HG02840 (cell line): ENCODE measurements around the gene FOXRED1.
A peak's percentile ranks its signal among the peaks of the same experiment; 100 is the strongest.
"Not testable (repeated sequence)": the region's sequence is repeated elsewhere in the genome, so short reads cannot be mapped to it uniquely, and the experiment has no call there.

Experiments
- ATAC-seq: cut with Tn5 transposase; IDR thresholded peaks from one replicate; pipeline ENCODE4 v1.9.1; 2021; ENCODE audit warnings: mild to moderate bottlenecking, moderate library complexity, moderate number of reproducible peaks; ENCODE audit not compliant: unreplicated experiment, low FRiP score

FOXRED1 gene

GRCh38 chr11:126268361-126268707 is 620 bp upstream of the FOXRED1 start:
- ATAC-seq = no peak

DNA sequence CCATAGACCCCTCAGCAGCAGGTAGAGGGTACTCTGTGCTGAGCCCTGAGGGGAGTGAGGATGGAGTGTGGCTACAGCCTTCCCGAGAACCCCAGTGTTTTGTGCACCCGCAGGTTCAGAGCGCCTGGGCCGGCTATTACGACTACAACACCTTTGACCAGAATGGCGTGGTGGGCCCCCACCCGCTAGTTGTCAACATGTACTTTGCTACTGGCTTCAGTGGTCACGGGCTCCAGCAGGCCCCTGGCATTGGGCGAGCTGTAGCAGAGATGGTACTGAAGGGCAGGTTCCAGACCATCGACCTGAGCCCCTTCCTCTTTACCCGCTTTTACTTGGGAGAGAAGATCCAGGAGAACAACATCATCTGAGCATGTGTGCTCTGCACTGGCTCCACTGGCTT is 8.4 kb downstream of the FOXRED1 start:
- ATAC-seq = no peak

DNA sequence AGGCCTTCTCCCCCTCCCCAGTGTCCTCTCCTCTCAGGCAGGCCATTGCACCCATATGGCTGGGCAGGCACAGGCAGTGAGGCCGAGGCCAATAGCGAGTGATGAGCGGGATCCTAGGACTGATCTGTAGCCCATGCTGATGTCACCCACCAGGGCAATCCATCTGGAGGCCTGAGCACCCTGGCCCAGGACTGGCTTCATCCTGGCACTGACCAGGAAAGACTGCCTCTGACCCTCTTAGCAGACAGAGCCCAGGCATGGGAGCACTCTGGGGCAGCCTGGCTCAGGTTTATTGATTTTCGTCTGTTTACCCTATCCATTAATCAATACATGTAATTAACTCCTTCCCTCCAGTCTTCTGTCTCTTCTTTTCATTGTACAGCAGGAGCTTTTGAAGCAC is 8.8 kb downstream of the FOXRED1 start:
- ATAC-seq = no peak

- no peak for ATAC-seq
These were observed 10.2 kb downstream of the FOXRED1 start for GRCh38 chr11:126279191-126279590.

DNA sequence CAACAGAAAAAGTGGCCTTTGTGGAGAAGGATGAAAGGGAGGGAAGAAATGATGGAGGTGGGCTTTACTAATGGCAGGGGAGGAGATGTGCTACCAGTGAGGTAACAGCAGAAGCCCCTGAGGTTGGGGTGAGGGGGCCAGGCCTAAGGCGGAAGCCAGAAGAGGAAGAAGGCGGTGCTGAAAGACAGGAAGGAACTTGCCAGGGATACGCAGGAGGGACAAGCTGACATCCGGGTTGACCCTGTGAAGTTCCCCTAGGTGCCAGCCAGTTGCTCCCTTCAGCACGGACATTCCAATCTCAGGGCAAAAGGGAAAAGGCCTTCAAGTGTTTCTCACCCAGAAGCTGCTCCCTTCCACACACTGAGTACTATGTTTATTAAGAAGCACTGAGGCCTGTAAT is 11.6 kb downstream of the FOXRED1 start:
- no peak for ATAC-seq

- no peak for ATAC-seq
These were observed 12.3 kb downstream of the FOXRED1 start for GRCh38 chr11:126281245-126281644.

DNA sequence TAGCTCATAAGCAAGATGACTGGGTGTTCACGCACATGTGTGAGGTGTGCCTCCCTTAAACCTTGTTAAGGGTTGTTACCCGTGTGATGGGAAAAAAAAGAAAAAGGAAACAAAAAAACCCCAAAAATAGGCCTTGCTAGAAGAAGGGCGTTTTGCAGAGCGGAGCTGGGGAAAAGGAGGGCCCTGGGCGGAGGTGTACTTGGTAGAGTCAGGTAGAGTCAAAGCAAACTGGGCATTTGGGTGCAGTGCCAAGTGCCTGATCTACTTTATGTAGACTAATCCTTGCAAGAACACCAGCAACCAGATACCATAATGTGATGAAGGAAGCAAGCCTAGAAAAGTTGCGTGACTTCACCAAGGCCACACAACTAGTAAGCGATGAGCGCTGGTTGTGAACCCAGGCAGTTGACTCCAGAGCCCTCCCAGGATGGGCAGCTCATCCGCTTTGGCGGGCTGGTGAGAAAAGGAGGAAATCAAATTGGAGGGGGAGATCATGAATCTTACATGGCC is 12.8 kb downstream of the FOXRED1 start:
- ATAC-seq = no peak

- ATAC-seq = peak; percentile 9
These were observed 13.4 kb downstream of the FOXRED1 start for GRCh38 chr11:126282361-126282735.

GRCh38 chr11:126282736-126283591 is 14.0 kb downstream of the FOXRED1 start, which contains the start of gene TIRAP:
Gene TIRAP, plus strand, starts transcription at chr11:126283093. Its CDS starts 7,802 bp downstream, at chr11:126290895.
- ATAC-seq = peak; percentile 53

GRCh38 chr11:126284829-126285228 is 15.9 kb downstream of the FOXRED1 start:
- ATAC-seq = no peak

DNA sequence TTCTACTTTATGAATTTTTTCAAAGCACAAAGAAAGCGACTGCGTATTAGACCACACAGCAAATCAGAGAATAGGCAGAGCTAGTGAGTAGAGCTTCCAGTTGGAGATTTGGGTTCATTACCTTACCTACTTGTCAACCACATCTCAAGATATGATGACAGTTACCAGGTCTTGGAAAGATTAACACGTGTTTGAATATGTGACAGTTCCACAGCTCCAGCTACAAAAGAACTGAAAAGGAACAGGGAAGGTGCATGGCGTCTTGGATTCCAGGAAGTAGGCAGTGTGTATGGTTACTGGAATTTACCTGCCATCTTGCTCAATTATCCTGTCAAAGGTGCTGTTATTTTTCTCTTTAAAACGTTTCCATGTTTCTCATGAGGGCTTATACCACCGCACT is 19.3 kb downstream of the FOXRED1 start:
- no peak for ATAC-seq

- no peak for ATAC-seq
These were observed 21.9 kb downstream of the FOXRED1 start for GRCh38 chr11:126290887-126291286.

DNA sequence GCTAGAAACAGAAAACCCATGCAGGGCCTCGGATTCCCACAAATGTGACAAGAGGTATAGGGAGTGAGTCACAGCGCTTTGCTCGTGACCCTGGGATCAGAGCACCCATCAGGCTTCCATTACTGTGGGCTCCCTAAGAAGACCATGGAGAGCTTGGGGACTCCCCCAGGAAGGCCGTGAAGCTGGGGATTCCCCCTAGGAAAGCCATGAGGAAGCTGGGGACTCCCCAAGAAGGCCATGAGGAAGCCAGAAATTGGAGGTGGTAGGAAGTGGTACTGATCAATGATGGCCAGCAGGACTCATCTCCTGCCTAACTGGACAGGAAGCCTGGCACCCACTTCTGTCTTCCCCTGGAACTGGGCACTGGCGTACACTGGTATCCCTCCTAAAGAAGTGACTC is 24.8 kb downstream of the FOXRED1 start:
- no peak for ATAC-seq

DNA sequence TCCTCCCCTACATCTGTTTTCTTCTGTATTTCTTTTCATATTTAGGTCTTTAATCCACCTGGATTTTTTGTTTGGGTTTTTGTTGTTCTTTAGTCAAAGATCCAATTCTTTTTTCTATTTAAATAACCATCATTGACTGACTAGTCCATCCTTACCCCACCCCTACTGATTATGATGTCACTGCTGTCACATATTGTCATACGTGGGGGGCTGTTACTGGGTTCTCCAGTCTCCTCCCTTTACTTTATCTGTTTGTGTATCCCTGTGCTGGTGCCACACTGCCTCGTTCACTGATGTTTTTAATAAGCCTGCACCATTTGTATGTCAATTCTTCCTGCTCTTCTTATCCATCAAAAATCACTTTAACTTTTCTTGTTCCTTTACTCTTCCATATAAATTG is 28.1 kb downstream of the FOXRED1 start:
- no peak for ATAC-seq

DNA sequence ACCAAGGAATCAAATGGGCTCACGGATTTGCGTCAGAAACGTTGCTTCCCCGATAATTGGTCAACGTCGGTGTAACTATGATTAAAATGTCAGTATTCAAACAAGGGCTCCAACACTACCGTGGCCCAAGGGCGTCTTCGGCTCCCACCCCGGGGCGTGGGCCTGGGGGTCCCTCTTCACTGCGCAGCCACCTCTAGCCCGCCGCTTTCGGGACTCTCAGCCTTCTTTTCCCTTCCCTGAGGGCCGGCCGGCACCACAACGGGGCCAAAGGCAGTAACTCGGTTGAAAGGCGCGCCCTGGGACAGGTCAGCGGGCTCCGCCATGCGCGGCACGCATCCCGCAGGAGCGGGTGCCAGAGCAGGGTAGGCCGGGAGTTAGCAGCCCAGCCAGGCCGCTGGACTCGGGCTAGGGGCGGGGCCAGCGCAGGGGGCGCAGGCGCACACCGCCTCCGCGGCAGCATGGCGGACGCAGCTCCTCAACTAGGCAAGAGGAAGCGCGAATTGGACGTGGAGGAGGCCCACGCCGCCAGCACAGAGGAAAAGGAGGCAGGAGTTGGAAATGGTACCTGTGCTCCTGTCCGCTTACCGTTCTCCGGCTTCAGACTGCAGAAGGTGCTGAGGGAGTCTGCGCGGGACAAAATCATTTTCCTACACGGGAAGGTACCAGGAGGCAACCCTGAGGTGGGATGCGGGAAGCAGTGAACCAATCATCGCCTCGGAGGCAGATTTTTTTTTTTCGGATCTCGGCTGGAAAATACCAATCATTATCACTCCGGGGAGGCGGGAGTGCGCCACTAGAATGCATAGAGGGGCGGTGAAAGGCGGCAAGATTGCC is 34.9 kb downstream of the FOXRED1 start, which contains the start of gene DCPS:
Gene DCPS, plus strand, starts transcription at position 438 of the 834 bp plus-strand sequence. Its CDS starts 21 bp downstream, at position 459.
- peak; percentile 89 for ATAC-seq

GRCh38 chr11:126304457-126305075 is 35.6 kb downstream of the FOXRED1 start:
- no peak for ATAC-seq

GRCh38 chr11:126305699-126306098 is 36.7 kb downstream of the FOXRED1 start:
- ATAC-seq = peak; percentile 59

DNA sequence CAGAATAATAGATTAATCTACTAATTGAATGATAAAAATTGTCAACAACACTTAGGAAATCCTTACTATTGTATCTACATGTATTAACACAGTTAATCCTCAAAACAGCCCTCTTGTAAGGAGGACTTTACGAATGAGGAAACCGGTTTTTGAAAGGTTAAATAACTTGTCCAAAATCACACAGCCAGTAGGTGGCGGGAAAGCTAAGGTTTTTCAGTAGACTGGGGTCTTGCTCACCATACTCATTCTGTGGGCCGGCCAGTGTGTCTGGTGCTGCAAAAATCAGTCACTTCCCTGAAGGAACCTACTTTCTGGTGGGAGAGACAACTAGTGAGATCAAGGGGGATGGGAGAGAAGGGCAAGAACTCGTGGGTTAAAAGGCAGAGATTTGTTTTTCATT is 38.8 kb downstream of the FOXRED1 start:
- no peak for ATAC-seq

GRCh38 chr11:126308271-126308671 is 39.3 kb downstream of the FOXRED1 start:
- no peak for ATAC-seq

GRCh38 chr11:126308771-126309170 is 39.8 kb downstream of the FOXRED1 start:
- ATAC-seq = not testable (repeated sequence)
